ENCODE measurements around the gene SRSF8. TPM values are rescaled to one million over a fixed set of nuclear protein-coding genes. Genes with fewer than 3 reads are reported as not detected.

Gene SRSF8
- total RNA-seq, 1 donor from 2014 or later, result 42.9 TPM

GRCh38 chr11:95070471-95070870 is 3.8 kb downstream of the SRSF8 start:
- no peak overlapping the region for H3K4me3 ChIP-seq
- DNase-seq (no peak), ATAC-seq (no peak)
- H3K36me3 ChIP-seq, result no peaks in the 10 kb centered on the region
- intact Hi-C loops (cut with DNase I), result no loop called here
- no peak overlapping the region for H3K27ac ChIP-seq
- H3K9me3 ChIP-seq, result no peaks in the 10 kb centered on the region
- H3K4me1 ChIP-seq, result peaks cover 40% of the 10 kb centered on the region
- TF ChIP-seq CTCF (IDR thresholded peaks at IDR 0.05), result no peak
- no peaks in the 10 kb centered on the region for H3K27me3 ChIP-seq (ENCODE audit: low read depth)

GRCh38 chr11:95072948-95073347 is 6.2 kb downstream of the SRSF8 start:
- TF ChIP-seq CTCF (IDR thresholded peaks at IDR 0.05), result no peak
- H3K36me3 ChIP-seq, result no peaks in the 10 kb centered on the region
- H3K4me3 ChIP-seq, result no peak overlapping the region
- H3K27me3 ChIP-seq (ENCODE audit: low read depth), result no peaks in the 10 kb centered on the region
- intact Hi-C loops (cut with DNase I), result no loop called here
- peaks cover 55% of the 10 kb centered on the region for H3K4me1 ChIP-seq
- H3K9me3 ChIP-seq, result no peaks in the 10 kb centered on the region
- no peak for DNase-seq
- H3K27ac ChIP-seq, result no peak overlapping the region
- no peak for ATAC-seq

- H3K36me3 ChIP-seq, result no peaks in the 10 kb centered on the region
Measured at GRCh38 chr11:95074792-95075563, 8.3 kb downstream of the SRSF8 start.

GRCh38 chr11:95076416-95076815 is 9.7 kb downstream of the SRSF8 start:
- no peak for TF ChIP-seq CTCF (IDR thresholded peaks at IDR 0.05)
- Histone ChIP-seq H3K36me3 (no peaks in the 10 kb centered on the region), H3K27ac (no peak overlapping the region), H3K4me1 (peaks cover 37% of the 10 kb centered on the region), H3K27me3 (ENCODE audit: low read depth) (no peaks in the 10 kb centered on the region), H3K9me3 (no peaks in the 10 kb centered on the region), H3K4me3 (no peak overlapping the region)
- ATAC-seq (peak; percentile 76 to 88), DNase-seq (no peak)
- intact Hi-C loops (cut with DNase I), result no loop called here

More at GRCh38 chr11:95074792-95075563, 8.3 kb downstream of the SRSF8 start:
- DNase-seq (peak; percentile 76), ATAC-seq (peak; percentile 62 to 65)
- no peaks in the 10 kb centered on the region for H3K9me3 ChIP-seq
- no peaks in the 10 kb centered on the region for H3K27me3 ChIP-seq (ENCODE audit: low read depth)
- intact Hi-C loops (cut with DNase I), result no loop called here
- H3K4me1 ChIP-seq, result peaks cover 41% of the 10 kb centered on the region
- peak overlapping the region; percentile 27 for H3K27ac ChIP-seq
- no peak overlapping the region for H3K4me3 ChIP-seq
- no peak for TF ChIP-seq CTCF (IDR thresholded peaks at IDR 0.05)

- Histone ChIP-seq H3K9me3 (no peaks in the 10 kb centered on the region), H3K27ac (no peak overlapping the region), H3K27me3 (ENCODE audit: low read depth) (no peaks in the 10 kb centered on the region), H3K4me1 (peaks cover 42% of the 10 kb centered on the region), H3K4me3 (no peak overlapping the region), H3K36me3 (no peaks in the 10 kb centered on the region)
- DNase-seq (no peak), ATAC-seq (no peak)
- intact Hi-C loops (cut with DNase I), result no loop called here
- TF ChIP-seq CTCF (IDR thresholded peaks at IDR 0.05), result no peak
Measured at GRCh38 chr11:95076981-95077380, 10.3 kb downstream of the SRSF8 start.
